PFSK-1 (cell line): ENCODE results near the gene HTT.

Source experiments
- POLR2AphosphoS5 ChIP-seq: IDR thresholded peaks from 2 replicates; pipeline ENCODE4 v1.6.1; 2012; ENCODE audit warnings: low read depth, mild to moderate bottlenecking, control low read depth, low read length, moderate library complexity
- TAF1 ChIP-seq: IDR thresholded peaks from 2 replicates; pipeline ENCODE4 v1.6.1; 2012; ENCODE audit warnings: low read length, control low read depth, borderline replicate concordance; ENCODE audit not compliant: insufficient read depth
- TF ChIP-seq, protein P1 (sequence below), 2 experiments: IDR thresholded peaks; 2 replicates each; pipeline versions ENCODE4 v1.6.1 to v1.8.0; 2011 to 2012; ENCODE audit warnings: low read depth in 2 of 2, low read length in 2 of 2, control low read depth in 1 of 2, inconsistent platforms in 1 of 2, mild to moderate bottlenecking in 1 of 2, moderate library complexity in 1 of 2; ENCODE audit not compliant: insufficient read depth in 1 of 2

DNA sequence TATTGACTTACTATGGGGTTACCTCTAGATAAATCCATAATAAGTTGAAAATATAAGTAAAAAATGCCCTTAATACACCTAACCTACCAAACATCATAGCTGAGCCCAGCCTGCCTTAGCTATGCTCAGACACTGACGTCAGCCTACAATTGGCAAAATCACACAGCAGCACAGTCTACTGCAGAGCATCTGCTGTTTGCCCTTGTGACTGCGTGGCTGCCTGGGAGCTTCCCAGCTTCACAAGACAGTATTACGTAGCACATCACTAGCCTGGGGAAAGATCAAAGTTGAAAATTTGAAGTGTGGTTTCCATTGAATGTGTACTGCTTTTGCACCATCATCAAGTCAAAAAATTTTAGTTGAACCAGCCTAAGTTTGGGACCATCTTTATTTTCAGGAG lies 8.9 kb upstream of the HTT start:
- TF ChIP-seq POLR2AphosphoS5 (no peak), TAF1 (no peak)
- TF ChIP-seq, protein P1, sequence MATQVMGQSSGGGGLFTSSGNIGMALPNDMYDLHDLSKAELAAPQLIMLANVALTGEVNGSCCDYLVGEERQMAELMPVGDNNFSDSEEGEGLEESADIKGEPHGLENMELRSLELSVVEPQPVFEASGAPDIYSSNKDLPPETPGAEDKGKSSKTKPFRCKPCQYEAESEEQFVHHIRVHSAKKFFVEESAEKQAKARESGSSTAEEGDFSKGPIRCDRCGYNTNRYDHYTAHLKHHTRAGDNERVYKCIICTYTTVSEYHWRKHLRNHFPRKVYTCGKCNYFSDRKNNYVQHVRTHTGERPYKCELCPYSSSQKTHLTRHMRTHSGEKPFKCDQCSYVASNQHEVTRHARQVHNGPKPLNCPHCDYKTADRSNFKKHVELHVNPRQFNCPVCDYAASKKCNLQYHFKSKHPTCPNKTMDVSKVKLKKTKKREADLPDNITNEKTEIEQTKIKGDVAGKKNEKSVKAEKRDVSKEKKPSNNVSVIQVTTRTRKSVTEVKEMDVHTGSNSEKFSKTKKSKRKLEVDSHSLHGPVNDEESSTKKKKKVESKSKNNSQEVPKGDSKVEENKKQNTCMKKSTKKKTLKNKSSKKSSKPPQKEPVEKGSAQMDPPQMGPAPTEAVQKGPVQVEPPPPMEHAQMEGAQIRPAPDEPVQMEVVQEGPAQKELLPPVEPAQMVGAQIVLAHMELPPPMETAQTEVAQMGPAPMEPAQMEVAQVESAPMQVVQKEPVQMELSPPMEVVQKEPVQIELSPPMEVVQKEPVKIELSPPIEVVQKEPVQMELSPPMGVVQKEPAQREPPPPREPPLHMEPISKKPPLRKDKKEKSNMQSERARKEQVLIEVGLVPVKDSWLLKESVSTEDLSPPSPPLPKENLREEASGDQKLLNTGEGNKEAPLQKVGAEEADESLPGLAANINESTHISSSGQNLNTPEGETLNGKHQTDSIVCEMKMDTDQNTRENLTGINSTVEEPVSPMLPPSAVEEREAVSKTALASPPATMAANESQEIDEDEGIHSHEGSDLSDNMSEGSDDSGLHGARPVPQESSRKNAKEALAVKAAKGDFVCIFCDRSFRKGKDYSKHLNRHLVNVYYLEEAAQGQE (IDR thresholded peaks at IDR 0.05; ENCODE audit: insufficient read depth in 1 of 2, low read depth in 2 of 2, low read length in 2 of 2): no peak
